Fibroblast of lung (primary cell): ENCODE results near the gene BSND. TPM values are rescaled to one million over a fixed set of nuclear protein-coding genes. Genes with fewer than 3 reads are reported as not detected.

Experiments
- DNase-seq, 2 donors: peaks; one replicate each; pipeline versions ENCODE4 v3.0.0 to v3.0.0-alpha.2; 2010; ENCODE audit warnings: low read depth in 2 of 2
- H2AFZ ChIP-seq: 2 replicates; pipeline ENCODE4 v1.5.1; 2012; ENCODE audit warnings: low read length, control low read depth, inconsistent platforms
- H3K27ac ChIP-seq: 2 replicates; pipeline ENCODE4 v1.5.1; 2011; ENCODE audit warnings: low read length, control low read depth; ENCODE audit not compliant: insufficient read depth
- H3K27me3 ChIP-seq: 2 replicates; pipeline ENCODE4 v1.5.1; 2011; ENCODE audit warnings: mild to moderate bottlenecking, low read length; ENCODE audit not compliant: control insufficient read depth, insufficient read depth
- H3K36me3 ChIP-seq: 2 replicates; pipeline ENCODE4 v1.5.1; 2011; ENCODE audit warnings: low read length; ENCODE audit not compliant: control insufficient read depth, insufficient read depth
- H3K4me1 ChIP-seq: 2 replicates; pipeline ENCODE4 v1.5.1; 2011; ENCODE audit warnings: low read length; ENCODE audit not compliant: control insufficient read depth, insufficient read depth; ENCODE audit errors: extremely low read depth
- H3K4me2 ChIP-seq: 2 replicates; pipeline ENCODE4 v1.5.1; 2011; ENCODE audit warnings: low read length, control low read depth; ENCODE audit not compliant: insufficient read depth; ENCODE audit errors: extremely low read depth
- H3K4me3 ChIP-seq, 4 experiments: fragments of 200-600 bp in 1 of 4; sonication (generic) in 1 of 4; replicated peaks in 1 of 4; 2 replicates each; pipeline ENCODE4 v1.5.1; 2011 to 2016; ENCODE audit warnings: low read length in 4 of 4, low read depth in 3 of 4, mild to moderate bottlenecking in 3 of 4, control low read depth in 2 of 4, inconsistent platforms in 1 of 4, mixed read lengths in 1 of 4; ENCODE audit not compliant: insufficient read depth in 1 of 4; ENCODE audit errors: control extremely low read depth in 1 of 4
- H3K79me2 ChIP-seq: 2 replicates; pipeline ENCODE4 v1.5.1; 2012; ENCODE audit warnings: mild to moderate bottlenecking, low read length, inconsistent platforms; ENCODE audit not compliant: control insufficient read depth, insufficient read depth
- H3K9ac ChIP-seq: 2 replicates; pipeline ENCODE4 v1.5.1; 2011; ENCODE audit warnings: mild to moderate bottlenecking, low read length, control low read depth; ENCODE audit not compliant: insufficient read depth
- H3K9me3 ChIP-seq: 2 replicates; pipeline ENCODE4 v1.5.1; 2012; ENCODE audit warnings: low read depth, low read length; ENCODE audit not compliant: control insufficient read depth, insufficient read depth
- H4K20me1 ChIP-seq: 2 replicates; pipeline ENCODE4 v1.5.1; 2011; ENCODE audit warnings: low read length; ENCODE audit not compliant: control insufficient read depth, insufficient read depth; ENCODE audit errors: extremely low read depth
- EZH2 ChIP-seq: IDR thresholded peaks from 2 replicates; pipeline ENCODE4 v1.5.1; 2012; ENCODE audit warnings: low read length, control low read depth, mild to moderate bottlenecking; ENCODE audit errors: missing control alignments
- polyA plus RNA-seq, 2 donors: library from polyadenylated mRNA; depleted of rRNA in 1 of 2; stranded (reverse) in 1 of 2; unstranded in 1 of 2; fragments of >200 nt; gene quantifications; 2 replicates each; pipeline ENCODE4 v1.2.1, GENCODE V29; 2011 to 2012; ENCODE audit warnings: missing spikeins in 1 of 2
- total RNA-seq: library from RNA; depleted of rRNA; stranded (reverse); fragments of >200 nt; gene quantifications from 2 replicates; pipeline ENCODE4 v1.2.1, GENCODE V29; 2014
- TF ChIP-seq, protein P1 (sequence below), 2 donors: IDR thresholded peaks in 1 of 2; conservative IDR thresholded peaks in 1 of 2; 1 replicate in 1 of 2; 2 replicates in 1 of 2; pipeline ENCODE4 v1.5.1; 2011 to 2012; ENCODE audit warnings: low read length in 2 of 2, control low read depth in 1 of 2, inconsistent platforms in 1 of 2, low read depth in 1 of 2, mild to moderate bottlenecking in 1 of 2

Gene BSND
- total and polyA plus RNA-seq, 2 donors (not counting 1 experiment from before 2014, with no cell fraction given): not detected

DNA sequence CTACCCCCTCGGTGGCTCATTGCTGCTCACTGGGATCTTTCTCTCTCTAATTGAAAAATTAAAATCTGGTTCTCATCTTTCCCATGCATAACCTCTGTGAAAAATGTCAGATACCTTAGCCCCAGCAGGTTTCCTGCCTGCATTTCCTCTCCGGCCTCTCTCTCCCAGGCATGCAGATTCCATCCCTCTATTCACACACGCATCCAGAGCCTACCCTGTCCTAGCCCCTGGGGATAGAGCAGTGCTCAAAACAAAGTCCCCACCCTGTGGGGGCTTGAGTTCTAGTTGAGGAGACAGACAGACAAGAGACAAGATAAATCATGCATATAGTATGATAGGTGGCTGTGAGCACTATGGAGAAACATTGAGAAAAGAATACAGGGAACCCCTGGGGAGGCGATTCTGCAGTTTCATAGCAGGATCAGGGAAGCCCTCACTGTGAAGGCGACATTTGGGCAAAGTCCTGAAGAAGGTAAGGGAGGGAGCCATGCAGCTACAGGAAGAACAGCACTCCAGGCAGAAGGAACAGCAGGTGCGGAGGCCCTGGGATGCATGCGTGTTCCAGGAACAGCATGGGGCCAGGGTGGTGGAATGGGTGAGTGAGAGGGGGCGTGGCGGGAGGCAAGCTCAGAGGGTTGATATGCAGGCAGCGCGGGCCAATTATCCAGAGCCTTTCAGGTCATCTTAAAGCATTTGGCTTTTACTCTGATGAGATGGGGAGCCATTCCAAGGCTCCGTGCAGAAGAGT is 3.5 kb upstream of the BSND start:
- no peak for DNase-seq
- H3K9me3 ChIP-seq: no peaks in the 10 kb centered on the region
- H4K20me1 ChIP-seq: no peaks in the 10 kb centered on the region
- peaks cover 2% of the 10 kb centered on the region for H3K4me1 ChIP-seq
- no peak overlapping the region for H3K4me2 ChIP-seq
- no peaks in the 10 kb centered on the region for H3K36me3 ChIP-seq
- H3K9ac ChIP-seq: no peak overlapping the region
- H3K27me3 ChIP-seq: peaks cover 42% of the 10 kb centered on the region
- no peak overlapping the region for H3K27ac ChIP-seq
- no peak for TF ChIP-seq EZH2
- TF ChIP-seq, protein P1, sequence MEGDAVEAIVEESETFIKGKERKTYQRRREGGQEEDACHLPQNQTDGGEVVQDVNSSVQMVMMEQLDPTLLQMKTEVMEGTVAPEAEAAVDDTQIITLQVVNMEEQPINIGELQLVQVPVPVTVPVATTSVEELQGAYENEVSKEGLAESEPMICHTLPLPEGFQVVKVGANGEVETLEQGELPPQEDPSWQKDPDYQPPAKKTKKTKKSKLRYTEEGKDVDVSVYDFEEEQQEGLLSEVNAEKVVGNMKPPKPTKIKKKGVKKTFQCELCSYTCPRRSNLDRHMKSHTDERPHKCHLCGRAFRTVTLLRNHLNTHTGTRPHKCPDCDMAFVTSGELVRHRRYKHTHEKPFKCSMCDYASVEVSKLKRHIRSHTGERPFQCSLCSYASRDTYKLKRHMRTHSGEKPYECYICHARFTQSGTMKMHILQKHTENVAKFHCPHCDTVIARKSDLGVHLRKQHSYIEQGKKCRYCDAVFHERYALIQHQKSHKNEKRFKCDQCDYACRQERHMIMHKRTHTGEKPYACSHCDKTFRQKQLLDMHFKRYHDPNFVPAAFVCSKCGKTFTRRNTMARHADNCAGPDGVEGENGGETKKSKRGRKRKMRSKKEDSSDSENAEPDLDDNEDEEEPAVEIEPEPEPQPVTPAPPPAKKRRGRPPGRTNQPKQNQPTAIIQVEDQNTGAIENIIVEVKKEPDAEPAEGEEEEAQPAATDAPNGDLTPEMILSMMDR (conservative IDR thresholded peaks at IDR 0.05 in 1 of 2, IDR thresholded peaks at IDR 0.05 in 1 of 2; ENCODE audit: low read depth in 1 of 2, low read length in 2 of 2): no peak
- H3K4me3 ChIP-seq: no peak overlapping the region
- no peaks in the 10 kb centered on the region for H3K79me2 ChIP-seq
- no peak overlapping the region for H2AFZ ChIP-seq

DNA sequence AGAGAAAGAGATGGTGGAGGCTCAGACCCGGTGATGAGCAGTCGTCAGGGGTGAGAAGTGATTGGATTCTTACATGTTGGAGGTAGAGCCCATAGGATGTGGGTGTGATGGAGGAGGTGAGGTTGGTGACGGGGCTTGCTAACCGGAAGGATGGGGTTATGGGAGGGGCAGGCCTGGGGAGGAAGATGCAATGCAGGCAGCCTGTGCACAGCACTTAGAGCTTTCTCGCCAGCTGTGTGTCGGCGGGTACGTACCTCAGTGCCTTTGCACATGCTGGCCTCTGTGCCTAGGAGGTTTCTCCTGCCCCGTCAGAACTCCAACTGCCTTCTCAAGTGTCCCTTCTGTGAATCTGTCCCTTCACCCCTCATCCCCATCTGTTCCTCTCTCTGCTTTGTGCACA is 2.9 kb upstream of the BSND start:
- no peaks in the 10 kb centered on the region for H4K20me1 ChIP-seq
- H3K4me2 ChIP-seq: no peak overlapping the region
- peaks cover 41% of the 10 kb centered on the region for H3K27me3 ChIP-seq
- H3K4me3 ChIP-seq: no peak overlapping the region
- no peak for TF ChIP-seq EZH2
- TF ChIP-seq, protein P1 (conservative IDR thresholded peaks at IDR 0.05 in 1 of 2, IDR thresholded peaks at IDR 0.05 in 1 of 2; ENCODE audit: low read depth in 1 of 2, low read length in 2 of 2): no peak
- peaks cover 2% of the 10 kb centered on the region for H3K4me1 ChIP-seq
- no peaks in the 10 kb centered on the region for H3K9me3 ChIP-seq
- H3K9ac ChIP-seq: no peak overlapping the region
- H3K27ac ChIP-seq: no peak overlapping the region
- no peaks in the 10 kb centered on the region for H3K36me3 ChIP-seq
- no peaks in the 10 kb centered on the region for H3K79me2 ChIP-seq
- no peak overlapping the region for H2AFZ ChIP-seq
- DNase-seq: no peak

DNA sequence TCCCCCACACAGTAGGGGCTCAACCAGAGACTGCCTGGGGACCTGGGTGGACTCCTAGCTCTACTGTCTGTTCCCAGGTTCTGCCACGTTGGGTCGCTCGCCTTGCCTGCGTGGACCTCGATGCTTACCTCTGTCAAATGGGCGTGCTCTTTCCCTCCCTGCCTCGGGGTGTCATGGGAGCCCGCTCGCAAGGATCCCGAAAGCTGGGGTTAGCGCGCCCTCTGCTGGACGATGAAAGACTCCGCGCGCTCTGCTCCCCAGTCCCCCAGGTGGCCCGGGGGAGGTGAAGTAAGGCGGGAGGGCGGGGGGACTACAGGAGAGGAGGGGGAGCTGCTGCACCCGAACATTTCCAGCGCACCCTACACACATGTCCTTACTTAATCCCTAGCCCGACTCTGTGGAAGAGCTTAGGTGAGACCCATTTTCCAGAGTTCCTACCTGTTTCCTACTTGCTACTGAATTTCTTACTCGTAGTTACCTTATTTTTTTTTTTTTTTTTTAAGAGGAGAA is 2.3 kb upstream of the BSND start:
- no peaks in the 10 kb centered on the region for H3K9me3 ChIP-seq
- no peaks in the 10 kb centered on the region for H3K36me3 ChIP-seq
- H3K27me3 ChIP-seq: peaks cover 45% of the 10 kb centered on the region
- H2AFZ ChIP-seq: no peak overlapping the region
- H3K4me1 ChIP-seq: peaks cover 2% of the 10 kb centered on the region
- H3K79me2 ChIP-seq: no peaks in the 10 kb centered on the region
- TF ChIP-seq EZH2: no peak
- TF ChIP-seq, protein P1 (conservative IDR thresholded peaks at IDR 0.05 in 1 of 2, IDR thresholded peaks at IDR 0.05 in 1 of 2; ENCODE audit: low read depth in 1 of 2, low read length in 2 of 2): peak; percentile 66 to 74
- no peaks in the 10 kb centered on the region for H4K20me1 ChIP-seq
- H3K9ac ChIP-seq: no peak overlapping the region
- no peak overlapping the region for H3K4me2 ChIP-seq
- no peak overlapping the region for H3K27ac ChIP-seq
- peak; percentile 38 to 56 for DNase-seq
- H3K4me3 ChIP-seq: no peak overlapping the region
